AG04450 (cell line): ENCODE data around the gene SRP14. TPM values are rescaled to one million over a fixed set of nuclear protein-coding genes. Genes with fewer than 3 reads are reported as not detected.
"Not testable (repeated sequence)": the region's sequence is repeated elsewhere in the genome, so short reads cannot be mapped to it uniquely, and the experiment has no call there.

Experiments
- CTCF ChIA-PET: fragments of 300-600, 350-600 bp; formaldehyde crosslinking; extraction: SDS; loops from one replicate; lab custom pipeline; 2022; ENCODE audit warnings: antibody characterized with exemption, inconsistent platforms; lab: Charles Lee
- POLR2A ChIA-PET: fragments of 350-600 bp; formaldehyde crosslinking; extraction: SDS; loops from one replicate; lab custom pipeline; 2021; ENCODE audit warnings: antibody characterized with exemption, inconsistent platforms; lab: Yijun Ruan, JAX
- DNase-seq: peaks from one replicate; pipeline ENCODE4 v3.0.0-alpha.2; 2011; ENCODE audit warnings: low read depth, low spot score
- H3K27ac ChIP-seq: one replicate; pipeline ENCODE4 v1.5.1; 2012; ENCODE audit warnings: low read depth, low read length, control low read depth
- H3K27me3 ChIP-seq: one replicate; pipeline ENCODE4 v1.6.0; 2012; ENCODE audit warnings: low read length; ENCODE audit not compliant: control insufficient read depth, insufficient read depth
- H3K4me3 ChIP-seq: 2 replicates; pipeline ENCODE4 v1.5.1; 2011; ENCODE audit warnings: mild to moderate bottlenecking, low read depth, low read length, control low read depth
- H3K9me3 ChIP-seq: 2 replicates; pipeline ENCODE4 v1.5.1; 2012; ENCODE audit warnings: low read length; ENCODE audit not compliant: control insufficient read depth, insufficient read depth
- CTCF ChIP-seq: IDR thresholded peaks from 2 replicates; pipeline ENCODE4 v1.5.1; 2011; ENCODE audit warnings: low read depth, low read length, control low read depth, inconsistent platforms
- polyA plus RNA-seq: library from polyadenylated mRNA; depleted of rRNA; stranded (reverse); fragments of >200 nt; gene quantifications from 2 replicates; pipeline ENCODE4 v1.2.3, GENCODE V29; 2011

The SRP14 gene
- polyA plus RNA-seq, 1 experiment, result 559 TPM

GRCh38 chr15:40040770-40041169, 1.8 kb upstream of the SRP14 start:
- ChIA-PET CTCF (interaction anchor here (0.9 to 1.6 kb wide), 5 partner anchors 64 to 284 kb away, joined by 3 to 10 read pairs (median 6); no protein-coding TSS in a partner anchor), POLR2A (no interaction called here)
- H3K9me3 ChIP-seq, result peaks cover 4% of the 10 kb centered on the region; the same call in 1 of the 2 replicates

GRCh38 chr15:40040293-40040635, 1.3 kb upstream of the SRP14 start:
- no peak overlapping the region for H3K27ac ChIP-seq
- DNase-seq, result no peak
- no peaks in the 10 kb centered on the region for H3K27me3 ChIP-seq
- CTCF ChIA-PET, result interaction anchor here (1.2 to 1.6 kb wide), 3 partner anchors 64 to 283 kb away, joined by 3 to 10 read pairs (median 8); no protein-coding TSS in a partner anchor
- no peak for TF ChIP-seq CTCF
- peaks cover 4% of the 10 kb centered on the region; the same call in 1 of the 2 replicates for H3K9me3 ChIP-seq
- POLR2A ChIA-PET, result no interaction called here
- H3K4me3 ChIP-seq, result no peak overlapping the region

More at GRCh38 chr15:40040770-40041169, 1.8 kb upstream of the SRP14 start:
- DNase-seq, result no peak
- Histone ChIP-seq H3K27me3 (no peaks in the 10 kb centered on the region), H3K27ac (no peak overlapping the region), H3K4me3 (no peak overlapping the region)
- no peak for TF ChIP-seq CTCF

- TF ChIP-seq CTCF, result no peak
- Histone ChIP-seq H3K27ac (peak overlapping the region; percentile 86), H3K27me3 (no peaks in the 10 kb centered on the region), H3K9me3 (peaks cover 4% of the 10 kb centered on the region; the same call in 1 of the 2 replicates), H3K4me3 (peak overlapping the region; percentile 97)
- DNase-seq, result no peak
- CTCF ChIA-PET, result interaction anchor here (1.3 to 2.3 kb wide), 4 partner anchors 66 to 253 kb away, joined by 4 to 18 read pairs (median 9); no protein-coding TSS in a partner anchor
- POLR2A ChIA-PET, result interaction anchor here (0.5 to 0.6 kb wide), 2 partner anchors 38 to 139 kb away, joined by 4 to 5 read pairs; no protein-coding TSS in a partner anchor
These were observed 725 bp downstream of the SRP14 start for GRCh38 chr15:40038275-40038637.

- CTCF ChIA-PET, result interaction anchor here (0.8 to 2.3 kb wide), 5 partner anchors 9 to 252 kb away, joined by 3 to 18 read pairs (median 5); no protein-coding TSS in a partner anchor
- no peak for DNase-seq
- POLR2A ChIA-PET, result interaction anchor here (0.6 kb wide), 1 partner anchor 140 kb away, joined by 4 read pairs; no protein-coding TSS in a partner anchor
- Histone ChIP-seq H3K9me3 (peaks cover 4% of the 10 kb centered on the region; the same call in 1 of the 2 replicates), H3K4me3 (peak overlapping the region; percentile 97), H3K27ac (no peak overlapping the region), H3K27me3 (no peaks in the 10 kb centered on the region)
- TF ChIP-seq CTCF, result no peak
These were observed 1.3 kb downstream of the SRP14 start for GRCh38 chr15:40037721-40038120.

- CTCF ChIA-PET, result interaction anchor here (1.0 to 1.4 kb wide), 3 partner anchors 10 to 244 kb away, joined by 3 to 4 read pairs (median 3); no protein-coding TSS in a partner anchor
- H3K27ac ChIP-seq, DNase-seq, H3K27me3 ChIP-seq, H3K9me3 ChIP-seq, H3K4me3 ChIP-seq, POLR2A ChIA-PET: not testable (repeated sequence)
These were observed 3.8 kb downstream of the SRP14 start for GRCh38 chr15:40035182-40035581.
